Inflammatory macrophage treated with lipopolysaccharide for 1 hour (primary cell): ENCODE measurements around the gene ARTN.

Experiments used
- DNase-seq, 2 donors: peaks; one replicate each; pipeline ENCODE4 v3.0.0-alpha.2; 2020 to 2022

Gene ARTN

GRCh38 chr1:43933386-43934100 lies at the start of gene ARTN:
TSS of gene ARTN (plus strand) at chr1:43933801. CDS start at chr1:43935657, 1,856 bp downstream.
- no peak for DNase-seq

- no peak for DNase-seq
These were observed 48.3 kb upstream of the ARTN start for GRCh38 chr1:43885279-43885801.

GRCh38 chr1:43887748-43888147 lies 45.9 kb upstream of the ARTN start:
- no peak for DNase-seq

- no peak for DNase-seq
These were observed 42.8 kb upstream of the ARTN start for GRCh38 chr1:43890815-43891214.

GRCh38 chr1:43893006-43893405 lies 40.6 kb upstream of the ARTN start:
- DNase-seq, result no peak

GRCh38 chr1:43898981-43899380 lies 34.6 kb upstream of the ARTN start:
- no peak for DNase-seq

GRCh38 chr1:43900386-43900785 lies 33.2 kb upstream of the ARTN start:
- no peak for DNase-seq

GRCh38 chr1:43901196-43901961 lies 32.2 kb upstream of the ARTN start:
- DNase-seq, result no peak

- DNase-seq, result no peak
These were observed 31.4 kb upstream of the ARTN start for GRCh38 chr1:43902058-43902831.

- no peak for DNase-seq
These were observed 28.7 kb upstream of the ARTN start for GRCh38 chr1:43904660-43905551.

GRCh38 chr1:43908226-43908625 lies 25.4 kb upstream of the ARTN start:
- DNase-seq, result no peak

GRCh38 chr1:43908858-43909257 lies 24.7 kb upstream of the ARTN start:
- DNase-seq, result no peak

GRCh38 chr1:43910343-43910742 lies 23.3 kb upstream of the ARTN start:
- DNase-seq, result no peak

- no peak for DNase-seq
These were observed 21.0 kb upstream of the ARTN start for GRCh38 chr1:43912607-43913006.

GRCh38 chr1:43913051-43913501 lies 20.5 kb upstream of the ARTN start:
- no peak for DNase-seq

- no peak for DNase-seq
These were observed 19.8 kb upstream of the ARTN start for GRCh38 chr1:43913666-43914360.

- no peak for DNase-seq
These were observed 18.8 kb upstream of the ARTN start for GRCh38 chr1:43914576-43915525.

- DNase-seq, result no peak
These were observed 13.7 kb upstream of the ARTN start for GRCh38 chr1:43919906-43920305.

- DNase-seq, result no peak
These were observed 12.6 kb upstream of the ARTN start for GRCh38 chr1:43921022-43921421.

GRCh38 chr1:43924516-43924915 lies 9.1 kb upstream of the ARTN start:
- no peak for DNase-seq
